MM.1S (cell line): ENCODE measurements around the gene ELFN1.

Experiments used
- EZH2 ChIP-seq: fragments of 300-600 bp; sonication (generic); optimal IDR thresholded peaks from 2 replicates; pipeline ENCODE3; 2017; ENCODE audit warnings: low read depth, mild to moderate bottlenecking, antibody characterized with exemption, low read length, mixed read lengths
- EZH2phosphoT487 ChIP-seq: fragments of 300-600 bp; sonication (generic); IDR thresholded peaks from 2 replicates; pipeline ENCODE4 v1.6.1; 2018; ENCODE audit warnings: antibody characterized with exemption, low read length
- TF ChIP-seq, protein P1 (sequence below): fragments of 300-600 bp; sonication (generic); IDR thresholded peaks from 2 replicates; pipeline ENCODE4 v1.5.1; 2016; ENCODE audit warnings: antibody characterized with exemption, low read length, mixed read lengths

- TF ChIP-seq, protein P1, sequence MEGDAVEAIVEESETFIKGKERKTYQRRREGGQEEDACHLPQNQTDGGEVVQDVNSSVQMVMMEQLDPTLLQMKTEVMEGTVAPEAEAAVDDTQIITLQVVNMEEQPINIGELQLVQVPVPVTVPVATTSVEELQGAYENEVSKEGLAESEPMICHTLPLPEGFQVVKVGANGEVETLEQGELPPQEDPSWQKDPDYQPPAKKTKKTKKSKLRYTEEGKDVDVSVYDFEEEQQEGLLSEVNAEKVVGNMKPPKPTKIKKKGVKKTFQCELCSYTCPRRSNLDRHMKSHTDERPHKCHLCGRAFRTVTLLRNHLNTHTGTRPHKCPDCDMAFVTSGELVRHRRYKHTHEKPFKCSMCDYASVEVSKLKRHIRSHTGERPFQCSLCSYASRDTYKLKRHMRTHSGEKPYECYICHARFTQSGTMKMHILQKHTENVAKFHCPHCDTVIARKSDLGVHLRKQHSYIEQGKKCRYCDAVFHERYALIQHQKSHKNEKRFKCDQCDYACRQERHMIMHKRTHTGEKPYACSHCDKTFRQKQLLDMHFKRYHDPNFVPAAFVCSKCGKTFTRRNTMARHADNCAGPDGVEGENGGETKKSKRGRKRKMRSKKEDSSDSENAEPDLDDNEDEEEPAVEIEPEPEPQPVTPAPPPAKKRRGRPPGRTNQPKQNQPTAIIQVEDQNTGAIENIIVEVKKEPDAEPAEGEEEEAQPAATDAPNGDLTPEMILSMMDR, result no peak
- TF ChIP-seq EZH2 (no peak), EZH2phosphoT487 (no peak)
Measured at GRCh38 chr7:1644341-1645070, 25.6 kb upstream of the ELFN1 start.
